ENCODE measurements around the gene MID2.
"Not testable (repeated sequence)": the region's sequence is repeated elsewhere in the genome, so short reads cannot be mapped to it uniquely, and the experiment has no call there.

The MID2 gene

GRCh38 chrX:107935664-107936433 lies 110.2 kb downstream of the MID2 start:
- H3K4me3 Mint-ChIP-seq, result peak overlapping the region; percentile 60 to 72 (median 68)
- no peaks in the 10 kb centered on the region for H3K4me1 Mint-ChIP-seq
- no peaks in the 10 kb centered on the region for H3K36me3 Mint-ChIP-seq (ENCODE audit: low read depth)
- H3K27ac Mint-ChIP-seq, result no peak overlapping the region
- peaks cover 9% of the 10 kb centered on the region for H3K9me3 Mint-ChIP-seq
- TF ChIP-seq CTCF (IDR thresholded peaks at IDR 0.05; ENCODE audit: unreplicated experiment in 3 of 3), result no peak
- H3K27me3 Mint-ChIP-seq (ENCODE audit: low read depth), result peaks cover 21% of the 10 kb centered on the region

GRCh38 chrX:107936434-107936730 lies 110.7 kb downstream of the MID2 start:
- H3K27me3 Mint-ChIP-seq (ENCODE audit: low read depth), result peaks cover 21% of the 10 kb centered on the region
- H3K4me1 Mint-ChIP-seq, result no peaks in the 10 kb centered on the region
- H3K4me3 Mint-ChIP-seq, result peak overlapping the region; percentile 60 to 72 (median 68)
- TF ChIP-seq CTCF (IDR thresholded peaks at IDR 0.05; ENCODE audit: unreplicated experiment in 3 of 3), result no peak
- H3K27ac Mint-ChIP-seq, result no peak overlapping the region
- H3K36me3 Mint-ChIP-seq (ENCODE audit: low read depth), result no peaks in the 10 kb centered on the region
- H3K9me3 Mint-ChIP-seq, result peaks cover 9% of the 10 kb centered on the region

GRCh38 chrX:107940095-107940494 lies 114.4 kb downstream of the MID2 start:
- Mint-ChIP-seq H3K27me3 (ENCODE audit: low read depth) (peaks cover 20% of the 10 kb centered on the region), H3K4me3 (no peak overlapping the region), H3K9me3 (peaks cover 4% of the 10 kb centered on the region), H3K27ac (no peak overlapping the region), H3K36me3 (ENCODE audit: low read depth) (no peaks in the 10 kb centered on the region), H3K4me1 (no peaks in the 10 kb centered on the region)
- no peak for TF ChIP-seq CTCF (IDR thresholded peaks at IDR 0.05; ENCODE audit: unreplicated experiment in 3 of 3)

- H3K9me3 Mint-ChIP-seq, result peaks cover 14% of the 10 kb centered on the region
- H3K36me3 Mint-ChIP-seq (ENCODE audit: low read depth); H3K4me3 Mint-ChIP-seq; H3K4me1 Mint-ChIP-seq; H3K27ac Mint-ChIP-seq; H3K27me3 Mint-ChIP-seq (ENCODE audit: low read depth): not testable (repeated sequence)
These were observed 129.7 kb downstream of the MID2 start for GRCh38 chrX:107955337-107955736.

- Mint-ChIP-seq H3K4me3 (no peak overlapping the region), H3K27me3 (ENCODE audit: low read depth) (peaks cover 5% of the 10 kb centered on the region), H3K4me1 (no peaks in the 10 kb centered on the region), H3K36me3 (ENCODE audit: low read depth) (no peaks in the 10 kb centered on the region), H3K27ac (no peak overlapping the region), H3K9me3 (peaks cover 13% of the 10 kb centered on the region)
- no peak for TF ChIP-seq CTCF (IDR thresholded peaks at IDR 0.05; ENCODE audit: unreplicated experiment in 3 of 3)
These were observed 143.0 kb downstream of the MID2 start for GRCh38 chrX:107968623-107969022.

GRCh38 chrX:107970073-107970472 lies 144.4 kb downstream of the MID2 start:
- no peaks in the 10 kb centered on the region for H3K36me3 Mint-ChIP-seq (ENCODE audit: low read depth)
- TF ChIP-seq CTCF (IDR thresholded peaks at IDR 0.05; ENCODE audit: unreplicated experiment in 3 of 3), result no peak
- H3K27ac Mint-ChIP-seq, result no peak overlapping the region
- H3K27me3 Mint-ChIP-seq (ENCODE audit: low read depth), result peaks cover 11% of the 10 kb centered on the region
- no peak overlapping the region for H3K4me3 Mint-ChIP-seq
- H3K9me3 Mint-ChIP-seq, result peaks cover 11% of the 10 kb centered on the region
- H3K4me1 Mint-ChIP-seq, result no peaks in the 10 kb centered on the region
